ENCODE results near the gene FRMPD4.

- no peak for TF ChIP-seq CTCF (IDR thresholded peaks at IDR 0.05)
- no peak for TF ChIP-seq ZFX (IDR thresholded peaks at IDR 0.05; ENCODE audit: borderline replicate concordance)
These were observed 349.9 kb downstream of the FRMPD4 start for GRCh38 chrX:12488220-12488619.

All from 22Rv1 (cell line).